Stimulated activated CD8-positive, alpha-beta memory T cell treated with anti-CD3 and anti-CD28 coated beads, Interleukin-7, amount 100 ng/mL, for 24 hours (primary cell): ENCODE measurements around the gene GRIA3.

Source experiments
- DNase-seq: peaks from one replicate; pipeline ENCODE4 v3.0.0-alpha.2; 2020; ENCODE audit warnings: low read depth

GRIA3 gene

GRCh38 chrX:123184219-123184865 is at the start of gene GRIA3:
Gene GRIA3 (plus strand): TSS chrX:123184278. CDS start chrX:123184536, 258 bp downstream.
- no peak for DNase-seq

DNA sequence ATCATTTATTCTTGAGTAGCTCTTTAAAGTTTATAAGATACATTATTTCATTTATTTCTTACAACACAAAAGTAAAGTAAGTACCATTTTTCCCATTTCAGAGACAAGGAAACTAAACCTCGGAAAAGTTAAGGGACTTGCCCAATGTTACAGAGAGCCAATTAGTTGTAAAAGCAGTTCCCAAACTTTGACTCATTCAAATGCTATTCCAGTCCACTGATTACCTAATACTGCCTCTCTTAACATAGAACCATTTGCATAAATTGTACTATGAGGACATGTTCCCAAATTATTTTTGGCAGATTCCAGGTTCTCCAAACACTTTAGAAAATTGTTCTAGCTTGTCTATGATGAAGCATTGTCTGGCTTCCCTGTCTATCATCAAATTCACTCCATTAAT is 45.6 kb upstream of the GRIA3 start:
- no peak for DNase-seq

- DNase-seq: no peak
Observed at GRCh38 chrX:123140454-123140853, 43.6 kb upstream of the GRIA3 start.

- DNase-seq: no peak
Observed at GRCh38 chrX:123140904-123141303, 43.2 kb upstream of the GRIA3 start.

DNA sequence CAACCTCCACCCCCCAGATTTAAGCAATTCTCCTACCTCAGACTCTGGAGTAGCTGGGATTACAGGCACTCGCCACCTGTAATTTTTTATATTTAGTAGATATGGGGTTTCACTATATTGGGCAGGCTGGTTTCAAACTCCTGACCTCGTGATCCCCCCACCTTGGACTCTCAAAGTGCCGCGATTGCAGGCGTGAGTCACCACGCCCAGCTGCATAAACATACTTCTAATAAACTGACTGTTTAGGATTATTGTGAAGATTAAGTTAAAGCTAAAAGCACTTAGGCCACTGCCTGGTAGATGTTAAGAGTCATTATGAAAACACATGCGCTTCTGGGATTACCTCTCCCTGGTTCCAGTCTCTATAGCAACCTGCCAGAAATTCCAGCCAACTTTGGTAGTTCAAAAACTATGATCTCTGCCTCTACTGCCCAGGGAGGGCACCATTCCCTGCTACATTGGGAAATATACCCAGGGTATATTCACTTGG is 30.2 kb upstream of the GRIA3 start:
- no peak for DNase-seq

- no peak for DNase-seq
Observed at GRCh38 chrX:123155327-123155726, 28.8 kb upstream of the GRIA3 start.

GRCh38 chrX:123157586-123157985 is 26.5 kb upstream of the GRIA3 start:
- DNase-seq: no peak

- no peak for DNase-seq
Observed at GRCh38 chrX:123159403-123159802, 24.7 kb upstream of the GRIA3 start.

DNA sequence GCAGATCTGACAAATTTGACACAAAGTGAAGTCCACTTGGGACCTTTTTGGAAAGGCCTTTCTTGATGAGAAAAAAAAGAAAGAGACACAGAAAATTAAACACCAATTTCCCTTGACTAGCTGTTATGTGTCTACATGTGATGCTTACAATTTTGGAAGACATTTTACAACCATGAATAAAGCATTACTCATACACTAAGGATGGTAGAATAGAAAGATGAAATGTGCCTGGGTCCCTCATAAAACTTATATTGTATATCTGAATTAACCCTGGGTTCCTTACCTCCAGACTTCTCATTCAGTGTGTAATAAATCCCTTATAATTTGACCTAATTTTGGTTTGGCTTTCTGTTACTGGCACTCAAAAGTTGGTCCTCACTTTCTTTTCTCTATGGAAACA is 16.5 kb upstream of the GRIA3 start:
- no peak for DNase-seq

- no peak for DNase-seq
Observed at GRCh38 chrX:123169247-123169901, 14.7 kb upstream of the GRIA3 start.

DNA sequence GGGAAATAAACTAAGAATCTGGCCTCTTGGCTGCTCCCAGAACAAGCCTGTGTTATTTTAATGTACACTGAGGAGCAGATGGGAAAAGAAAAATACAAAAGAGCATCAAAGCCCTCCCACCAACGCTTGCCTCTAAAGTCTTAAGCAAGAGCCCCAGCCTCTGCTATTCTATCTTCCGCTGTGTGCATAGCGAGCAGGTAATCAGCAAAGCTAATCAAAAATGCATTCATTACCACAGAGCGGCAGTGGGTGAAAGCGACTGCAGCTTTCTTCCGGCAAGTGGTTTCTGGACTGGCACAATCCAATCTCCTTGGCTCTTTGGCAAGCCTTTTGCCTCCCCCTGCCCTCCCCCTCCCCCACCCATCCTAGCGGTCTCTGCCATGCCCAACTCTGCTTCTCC is 13.5 kb upstream of the GRIA3 start:
- no peak for DNase-seq

- no peak for DNase-seq
Observed at GRCh38 chrX:123171781-123172180, 12.3 kb upstream of the GRIA3 start.

GRCh38 chrX:123172869-123173268 is 11.2 kb upstream of the GRIA3 start:
- no peak for DNase-seq

- DNase-seq: no peak
Observed at GRCh38 chrX:123173833-123174232, 10.2 kb upstream of the GRIA3 start.

DNA sequence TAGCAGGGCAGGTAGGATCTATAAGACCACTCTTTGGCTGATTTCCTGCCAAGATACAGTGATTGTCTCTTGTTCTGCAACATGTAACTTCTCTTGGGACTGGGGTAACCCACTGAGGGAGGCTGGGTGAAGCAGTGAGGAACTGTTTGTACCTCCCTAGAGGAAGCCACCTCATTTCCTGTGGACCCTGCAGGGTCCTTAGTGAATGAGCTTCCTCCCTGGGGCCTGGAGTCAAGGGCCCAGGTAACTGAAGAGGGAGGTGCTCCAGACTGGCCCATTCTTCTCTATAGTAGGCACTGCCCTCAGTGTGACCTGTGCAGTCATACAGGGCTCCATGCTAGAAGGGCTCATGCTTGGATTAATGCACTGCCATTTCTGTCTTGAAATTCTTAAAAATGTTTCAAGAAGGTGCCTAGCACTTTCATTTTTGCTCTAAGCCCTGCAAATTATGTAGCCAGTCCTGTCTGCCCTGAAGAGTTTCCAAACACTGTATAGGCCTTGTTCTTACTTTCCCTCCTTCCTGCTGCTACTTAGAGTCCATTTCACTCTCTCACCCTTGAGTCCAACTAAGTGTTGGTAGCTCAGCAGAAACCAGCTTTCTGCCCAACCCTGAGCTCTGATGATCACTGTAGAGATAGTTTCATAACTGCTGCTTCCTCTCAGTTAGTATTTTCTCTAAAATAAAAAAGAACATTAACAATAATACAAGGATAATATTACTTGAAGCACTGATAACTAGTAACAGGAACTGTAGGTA is 8.5 kb upstream of the GRIA3 start:
- no peak for DNase-seq

DNA sequence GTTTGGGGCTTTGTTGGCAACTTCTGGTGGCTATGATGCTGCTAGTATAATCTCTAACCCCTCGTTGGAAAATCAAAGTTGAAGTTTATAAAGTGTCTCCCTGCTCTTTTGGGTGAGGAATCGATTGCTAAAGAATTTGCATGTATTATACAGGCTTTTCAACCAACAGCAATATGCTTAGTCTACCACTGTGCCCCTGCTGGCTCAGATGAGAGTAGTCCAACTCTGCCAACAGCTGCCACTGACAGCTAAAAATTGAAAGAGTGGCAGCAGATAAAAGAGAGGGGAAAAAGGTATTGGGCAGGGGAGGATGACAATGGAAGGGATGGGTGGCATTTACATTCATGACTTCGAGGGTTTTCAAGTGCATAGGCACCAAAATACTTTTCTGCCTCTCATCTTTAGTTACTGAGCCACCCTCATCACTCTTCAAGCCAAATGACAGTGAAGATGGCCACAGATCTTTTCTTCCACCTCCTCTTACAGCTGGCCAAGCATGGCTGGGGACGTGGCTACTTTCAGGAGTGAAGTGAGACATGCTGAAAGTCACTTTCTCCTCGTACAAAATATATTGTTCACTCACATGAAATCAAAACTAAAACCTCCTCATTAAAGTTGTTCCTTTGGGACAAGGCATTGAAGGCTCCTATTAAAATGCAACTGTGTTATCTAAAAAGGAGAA is 2.7 kb upstream of the GRIA3 start:
- DNase-seq: no peak

DNA sequence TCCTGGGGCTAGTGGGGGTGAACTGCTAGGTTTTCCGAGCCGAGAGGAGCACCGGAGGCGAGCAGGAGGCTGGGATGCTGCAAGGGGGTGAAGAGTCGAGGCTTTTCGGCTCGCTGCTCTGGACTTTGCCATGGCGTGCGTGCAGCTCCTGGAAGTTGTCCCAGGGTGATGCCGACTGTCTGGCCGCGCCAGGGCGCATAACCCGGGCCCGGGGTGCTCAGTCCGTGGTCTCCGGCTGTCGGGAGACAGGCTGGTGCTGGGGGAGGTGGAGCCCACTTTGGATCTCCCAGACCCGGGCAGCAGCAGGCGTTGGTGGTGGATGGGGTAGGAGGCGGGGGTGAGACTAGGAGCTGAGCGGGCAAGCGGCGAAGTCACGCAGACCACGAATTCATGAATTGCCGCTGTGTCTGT is 793 bp downstream of the GRIA3 start:
- no peak for DNase-seq

GRCh38 chrX:123185721-123186120 is 1.6 kb downstream of the GRIA3 start:
- no peak for DNase-seq

DNA sequence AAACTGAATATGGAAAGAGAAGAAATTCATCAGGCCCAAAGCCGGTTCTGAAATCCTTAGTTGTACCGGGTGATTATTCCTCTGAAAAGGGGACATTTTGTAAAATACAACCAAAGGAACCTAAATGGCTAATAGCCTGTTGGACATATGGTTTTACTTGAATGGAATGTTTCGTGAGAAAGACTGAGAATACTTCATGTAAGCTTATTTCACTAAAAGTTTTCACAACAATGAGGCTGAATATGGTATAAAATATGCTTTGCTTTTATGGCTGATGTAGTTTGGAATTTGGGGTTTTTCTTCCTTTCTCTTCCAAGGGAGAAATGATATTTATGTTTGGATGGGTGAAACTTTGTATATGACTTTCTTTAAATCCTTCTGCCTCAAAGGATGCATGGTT is 2.7 kb downstream of the GRIA3 start:
- DNase-seq: no peak

DNA sequence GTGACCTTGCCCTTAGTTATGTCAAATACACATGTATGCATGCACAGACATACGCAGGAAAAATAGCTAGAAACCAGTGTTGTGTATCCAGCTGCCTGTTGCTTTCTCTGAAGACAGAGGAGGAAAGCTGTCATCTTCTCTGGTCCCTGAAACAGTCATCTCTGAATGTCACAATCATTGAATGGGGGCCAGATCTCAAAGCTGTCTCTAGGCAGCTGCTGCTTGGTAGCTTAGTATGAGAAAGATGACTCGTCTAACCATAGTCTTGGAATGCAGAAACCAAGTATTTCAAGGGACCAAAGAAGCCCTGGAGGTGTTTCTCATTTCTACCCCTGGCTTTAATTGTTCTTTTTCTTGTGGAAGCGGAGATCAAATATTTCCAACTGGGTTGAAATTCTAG is 4.0 kb downstream of the GRIA3 start:
- DNase-seq: no peak

- no peak for DNase-seq
Observed at GRCh38 chrX:123189338-123189737, 5.3 kb downstream of the GRIA3 start.

DNA sequence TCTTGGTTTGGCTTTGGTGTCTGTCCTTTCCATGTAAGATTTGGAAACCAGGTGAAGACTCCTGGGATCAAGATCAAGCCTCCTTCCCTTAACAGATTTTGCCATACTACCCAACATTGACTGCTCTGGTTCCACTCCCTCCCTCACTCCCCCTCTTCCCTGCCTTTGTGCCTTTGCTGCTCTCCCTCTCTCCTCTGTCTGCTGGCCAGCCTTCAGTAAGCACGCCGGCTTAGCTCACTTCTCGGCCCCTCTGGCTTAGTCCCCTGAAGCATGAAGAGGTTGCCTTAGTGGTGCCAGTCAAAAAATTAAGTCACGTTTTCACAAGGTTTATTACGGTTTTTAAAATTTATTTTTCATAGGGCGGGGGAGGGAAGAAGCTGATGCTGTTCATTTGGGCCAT is 6.0 kb downstream of the GRIA3 start:
- DNase-seq: no peak

GRCh38 chrX:123193101-123193500 is 9.0 kb downstream of the GRIA3 start:
- no peak for DNase-seq
